NCI-H1694 (cell line): ENCODE results near the gene ZC3H11A.
"Not testable (repeated sequence)": the region's sequence is repeated elsewhere in the genome, so short reads cannot be mapped to it uniquely, and the experiment has no call there.

ENCODE experiments used
- DNase-seq: peaks from one replicate; lab custom pipeline; 2025; lab: John Stamatoyannopoulos, UW

ZC3H11A gene

DNA sequence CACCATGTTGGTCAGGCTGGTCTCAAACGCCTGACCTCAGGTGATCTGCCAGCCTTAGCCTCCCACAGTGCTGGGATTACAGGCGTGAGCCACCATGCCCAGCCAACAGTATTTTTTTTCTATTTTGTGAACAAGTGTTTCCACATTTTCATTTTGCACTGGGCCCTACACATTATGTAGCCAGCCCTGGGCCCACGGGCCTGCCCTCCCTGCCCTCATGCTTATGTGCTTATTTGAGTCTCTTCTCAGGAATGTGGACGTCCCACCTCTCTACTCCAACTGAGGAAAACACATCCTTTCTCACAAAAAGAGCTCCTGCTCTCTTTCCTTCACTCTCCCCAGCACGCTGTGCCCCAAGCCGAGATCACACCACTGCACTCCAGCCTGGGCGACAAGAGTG, 13.5 kb upstream of the ZC3H11A start:
- DNase-seq: no peak

DNA sequence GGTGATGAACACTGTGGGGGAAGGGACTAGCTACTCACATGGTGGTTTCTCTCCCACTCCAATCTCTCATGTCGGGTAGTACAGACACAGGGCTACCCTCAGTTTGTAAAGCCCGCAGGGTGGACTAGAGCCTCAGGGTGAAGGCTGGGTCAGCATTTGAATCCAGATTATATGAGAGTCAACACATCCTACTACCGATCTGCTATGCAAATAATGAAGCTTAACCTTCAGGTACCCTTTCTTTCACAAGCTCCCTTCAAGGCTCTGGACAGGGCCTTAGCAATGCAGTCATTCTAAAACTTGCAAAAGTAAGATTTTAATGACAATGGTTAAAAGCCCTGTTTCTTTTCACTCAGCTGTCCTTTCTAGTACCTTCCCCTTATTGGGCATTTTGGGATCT, 5.5 kb upstream of the ZC3H11A start:
- no peak for DNase-seq

DNA sequence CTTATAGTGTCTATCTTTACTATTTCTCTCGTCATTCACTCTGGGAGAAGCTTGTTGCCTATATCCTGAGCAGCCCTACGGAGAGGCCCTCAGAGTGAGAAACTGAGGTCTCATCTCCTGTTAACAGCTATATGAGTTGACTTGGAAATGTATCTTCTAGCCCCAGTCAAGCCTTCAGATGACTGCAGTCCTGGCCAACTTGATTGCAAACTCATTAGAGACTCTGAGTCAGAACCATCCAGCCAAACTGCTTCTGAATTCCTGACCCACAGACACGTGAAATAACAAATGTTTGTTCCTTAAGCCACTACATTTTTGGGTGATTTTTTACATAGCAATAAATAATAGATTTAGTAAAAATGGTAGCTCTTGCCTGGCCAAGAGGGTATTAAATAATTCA, 3.9 kb upstream of the ZC3H11A start:
- DNase-seq: no peak

DNA sequence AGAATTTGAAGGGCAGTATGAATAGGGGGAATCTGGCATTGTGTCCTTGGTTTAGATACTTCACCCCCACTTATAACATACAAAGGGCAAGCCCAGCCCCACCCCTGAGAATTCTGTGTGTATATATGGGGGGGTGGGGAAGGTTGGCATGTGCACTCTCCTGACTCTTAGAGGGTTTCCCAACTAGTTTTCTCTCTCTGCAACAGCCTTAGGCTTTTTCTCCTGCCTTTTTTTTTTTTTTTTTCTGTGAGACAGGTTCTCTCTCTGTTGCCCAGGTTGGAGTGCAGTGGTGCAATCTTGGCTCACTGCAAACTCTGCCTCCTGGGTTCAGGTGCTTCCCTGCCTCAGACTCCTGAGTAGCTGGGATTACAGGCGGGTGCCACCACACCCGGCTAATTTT, 2.9 kb upstream of the ZC3H11A start:
- no peak for DNase-seq

DNA sequence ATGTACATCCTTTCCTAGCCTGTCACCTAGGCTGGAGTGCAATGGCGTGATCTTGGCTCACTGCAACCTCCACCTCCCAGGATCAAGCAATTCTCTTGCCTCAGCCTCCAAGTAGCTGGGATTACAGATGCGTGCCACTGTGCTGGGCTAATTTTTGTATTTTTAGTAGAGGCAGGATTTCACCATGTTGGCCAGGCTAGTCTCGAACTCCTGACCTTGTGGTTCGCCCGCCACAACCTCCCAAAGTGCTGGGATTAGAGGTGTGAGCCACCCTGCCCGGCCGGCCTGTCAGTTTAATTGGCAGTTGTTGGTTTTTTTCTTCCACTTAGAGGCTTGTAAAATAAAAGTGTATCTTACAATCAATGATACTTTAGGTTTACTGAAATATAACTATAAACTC, 1.9 kb upstream of the ZC3H11A start:
- DNase-seq: not testable (repeated sequence)

DNA sequence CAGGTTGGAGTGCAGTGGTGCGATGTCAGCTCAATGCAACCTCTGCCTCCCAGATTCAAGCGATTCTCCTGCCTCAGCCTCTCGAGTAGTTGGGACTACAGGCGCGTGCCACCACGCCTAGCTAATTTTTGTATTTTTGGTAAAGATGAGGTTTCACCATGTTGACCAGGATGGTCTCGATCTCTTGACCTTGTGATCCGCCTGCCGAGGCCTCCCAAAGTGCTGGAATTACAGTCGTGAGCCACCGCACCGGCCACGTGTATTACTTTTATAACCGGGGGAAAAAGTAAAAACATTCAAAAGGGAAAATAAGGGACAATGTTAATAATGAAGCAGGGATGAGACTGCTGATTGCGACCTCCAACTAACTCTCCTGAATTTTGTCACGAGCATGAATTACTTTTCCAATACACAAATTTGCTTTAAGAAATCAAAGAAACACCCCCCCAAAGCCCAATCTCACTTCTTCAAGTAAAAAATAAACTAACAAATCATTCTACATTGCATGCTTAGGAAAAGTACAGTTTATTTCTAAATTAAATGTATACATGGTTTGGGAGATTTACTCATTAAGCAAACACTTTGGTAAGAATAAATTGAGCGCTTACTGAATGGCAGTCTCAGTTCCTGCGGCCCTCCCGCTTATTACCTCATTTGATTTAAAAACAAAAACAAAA, 521 bp upstream of the ZC3H11A start:
- DNase-seq: no peak

DNA sequence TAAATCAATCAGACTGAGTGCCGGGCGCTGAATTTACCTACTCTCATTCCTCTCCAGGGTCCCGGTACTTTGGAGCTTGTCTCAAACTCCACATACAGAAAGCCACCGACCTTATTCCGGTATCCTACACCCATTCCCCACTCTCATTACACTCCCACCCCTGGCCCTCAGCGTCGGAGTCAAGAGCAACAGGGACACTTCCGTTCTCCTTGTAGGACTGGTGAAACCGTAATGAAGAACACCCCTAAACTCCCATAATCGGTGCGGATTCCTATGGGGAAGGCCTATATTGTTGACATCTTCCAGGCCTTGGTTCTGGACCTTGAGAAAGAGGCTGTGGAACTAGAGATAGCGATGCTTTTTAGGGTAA, 798 bp downstream of the ZC3H11A start:
- DNase-seq: no peak

DNA sequence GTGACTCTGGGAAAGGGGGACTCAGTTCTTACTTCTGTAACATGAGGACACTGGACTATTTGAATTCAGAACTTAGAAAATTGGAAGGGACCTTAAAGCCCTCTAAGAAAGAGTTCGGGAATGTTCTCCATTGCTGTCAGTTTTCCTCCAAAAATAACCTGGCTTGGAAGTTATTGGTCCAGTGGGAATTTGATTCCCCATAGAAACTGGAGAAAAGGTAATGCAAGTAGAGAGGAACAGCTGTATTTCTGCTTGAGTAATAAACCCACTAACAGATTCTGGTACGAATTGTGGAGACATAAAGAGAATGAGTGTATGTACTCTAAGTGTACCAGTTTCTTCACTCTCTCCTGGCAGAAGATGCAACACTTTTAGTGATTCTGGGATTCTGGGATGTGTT, 1.8 kb downstream of the ZC3H11A start:
- DNase-seq: no peak

DNA sequence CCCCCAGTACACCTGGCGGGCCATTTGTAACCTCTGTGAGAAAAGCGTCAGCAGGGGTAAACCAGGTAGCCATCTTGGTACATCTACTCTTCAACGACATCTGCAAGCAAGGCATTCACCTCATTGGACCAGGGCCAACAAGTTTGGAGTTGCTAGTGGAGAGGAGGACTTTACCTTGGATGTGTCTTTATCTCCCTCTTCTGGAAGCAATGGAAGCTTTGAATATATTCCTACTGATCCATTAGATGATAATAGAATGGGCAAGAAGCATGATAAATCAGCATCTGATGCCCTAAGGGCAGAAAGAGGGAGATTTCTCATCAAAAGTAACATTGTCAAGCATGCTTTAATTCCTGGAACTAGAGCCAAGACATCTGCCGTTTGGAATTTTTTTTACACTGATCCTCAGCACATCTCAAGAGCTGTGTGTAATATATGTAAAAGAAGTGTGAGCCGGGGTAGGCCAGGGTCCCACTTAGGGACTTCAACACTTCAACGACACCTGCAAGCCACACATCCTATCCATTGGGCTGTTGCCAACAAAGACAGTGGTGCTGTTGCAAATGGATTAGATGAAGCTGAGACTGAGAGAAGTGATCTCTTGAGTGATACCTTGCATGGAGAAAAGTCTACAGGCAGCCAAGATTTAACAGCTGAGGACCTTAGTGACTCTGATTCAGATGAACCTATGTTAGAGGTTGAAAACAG, 2.7 kb downstream of the ZC3H11A start:
- DNase-seq: no peak

DNA sequence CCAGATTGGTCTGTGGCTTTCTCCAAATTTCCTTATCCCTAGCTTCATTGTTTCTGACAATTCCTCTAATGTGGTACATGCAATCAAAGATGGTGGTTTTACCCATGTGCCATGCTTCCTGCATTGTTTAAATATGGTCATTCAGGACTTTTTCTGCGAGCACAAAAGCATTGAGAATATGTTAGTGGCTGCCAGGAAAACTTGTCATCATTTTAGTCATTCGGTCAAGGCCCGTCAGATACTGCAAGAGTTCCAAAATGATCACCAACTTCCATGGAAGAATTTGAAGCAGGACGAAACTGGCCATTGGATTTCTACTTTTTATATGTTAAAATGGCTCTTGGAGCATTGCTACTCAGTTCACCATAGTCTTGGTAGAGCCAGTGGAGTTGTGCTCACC, 3.7 kb downstream of the ZC3H11A start:
- DNase-seq: no peak

DNA sequence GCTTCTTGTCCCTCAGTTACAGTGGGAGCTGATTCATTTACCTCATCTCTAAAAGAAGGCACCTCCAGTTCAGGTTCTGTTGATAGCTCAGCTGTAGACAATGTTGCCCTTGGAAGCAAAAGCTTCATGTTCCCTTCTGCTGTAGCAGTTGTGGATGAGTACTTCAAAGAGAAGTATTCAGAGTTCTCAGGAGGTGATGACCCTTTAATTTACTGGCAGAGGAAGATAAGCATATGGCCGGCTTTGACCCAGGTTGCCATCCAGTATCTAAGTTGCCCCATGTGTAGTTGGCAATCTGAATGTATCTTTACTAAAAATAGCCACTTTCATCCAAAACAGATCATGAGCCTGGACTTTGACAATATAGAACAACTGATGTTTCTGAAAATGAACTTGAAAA, 4.5 kb downstream of the ZC3H11A start:
- DNase-seq: no peak

DNA sequence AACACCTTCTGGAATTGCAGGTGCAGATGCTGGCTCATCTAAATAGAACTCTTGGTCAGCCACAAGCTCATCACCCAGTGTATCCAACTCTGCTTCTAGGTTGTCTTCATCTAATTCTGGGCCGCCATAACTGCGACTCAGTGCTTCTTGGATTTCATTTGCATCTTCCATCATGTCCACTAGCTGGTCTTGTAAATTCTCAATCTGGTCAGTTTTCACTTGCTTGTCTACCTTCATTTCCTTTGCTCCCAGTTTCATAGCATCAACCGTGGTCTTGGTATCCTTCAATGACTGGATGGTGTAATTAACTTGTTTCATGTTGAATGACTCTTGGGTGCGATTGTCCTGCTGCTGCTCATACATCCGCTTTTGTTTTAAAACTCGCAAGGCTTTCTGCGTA, 10.3 kb downstream of the ZC3H11A start:
- DNase-seq: no peak

DNA sequence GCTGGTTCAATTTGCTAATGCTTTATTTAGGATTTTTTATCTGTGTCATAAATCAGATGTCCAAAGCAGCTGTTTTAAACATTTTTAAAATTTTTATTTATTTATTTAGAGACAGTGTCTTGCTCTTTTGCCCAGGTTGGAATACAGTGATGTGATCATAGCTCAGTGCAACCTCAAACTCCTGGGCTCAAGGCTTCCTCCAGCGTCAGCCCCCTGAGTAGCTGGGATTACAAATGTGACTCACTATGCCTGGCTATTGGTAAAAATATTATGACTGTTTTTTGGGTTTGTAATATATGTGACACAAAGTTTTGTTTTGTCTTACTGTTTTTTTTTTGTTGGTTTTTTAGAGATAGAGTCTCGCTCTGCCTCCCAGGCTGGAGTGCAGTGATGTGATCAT, 11.8 kb downstream of the ZC3H11A start:
- DNase-seq: no peak

DNA sequence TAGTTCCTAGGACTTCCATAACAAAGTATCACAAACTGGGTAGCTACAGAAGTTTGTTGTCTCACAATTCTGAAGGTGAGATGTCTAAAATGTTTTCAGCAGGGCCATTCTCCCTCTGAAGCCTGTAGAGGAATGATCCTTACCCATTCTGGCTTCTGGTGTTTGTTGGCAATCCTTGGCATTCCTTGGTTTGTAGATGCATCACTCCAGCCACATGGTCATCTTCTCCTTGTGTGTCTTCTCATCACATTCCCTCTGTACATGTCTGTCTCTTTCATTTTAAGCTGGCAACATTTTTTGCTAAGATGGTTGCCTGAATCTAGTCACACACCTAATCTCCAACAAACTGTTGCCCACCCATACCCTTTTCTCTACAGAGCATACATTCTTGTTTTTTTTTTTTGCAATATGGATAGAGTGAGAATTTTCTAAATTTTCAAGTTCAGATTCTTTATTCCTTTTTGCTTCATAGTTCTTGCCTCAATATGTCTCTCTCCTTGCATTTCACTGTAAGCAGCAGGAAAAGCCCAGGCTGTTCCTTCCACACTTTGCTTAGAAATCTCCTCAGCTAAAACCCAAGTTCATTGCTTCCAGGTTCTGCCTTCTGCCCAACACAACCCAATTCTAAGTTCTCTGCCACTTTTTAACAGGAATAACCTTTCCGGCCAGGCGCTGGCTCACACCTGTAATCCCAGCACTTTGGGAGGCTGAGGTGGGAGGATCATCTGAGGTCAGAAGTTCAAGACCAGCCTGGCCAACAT, 18.3 kb downstream of the ZC3H11A start:
- DNase-seq: no peak

DNA sequence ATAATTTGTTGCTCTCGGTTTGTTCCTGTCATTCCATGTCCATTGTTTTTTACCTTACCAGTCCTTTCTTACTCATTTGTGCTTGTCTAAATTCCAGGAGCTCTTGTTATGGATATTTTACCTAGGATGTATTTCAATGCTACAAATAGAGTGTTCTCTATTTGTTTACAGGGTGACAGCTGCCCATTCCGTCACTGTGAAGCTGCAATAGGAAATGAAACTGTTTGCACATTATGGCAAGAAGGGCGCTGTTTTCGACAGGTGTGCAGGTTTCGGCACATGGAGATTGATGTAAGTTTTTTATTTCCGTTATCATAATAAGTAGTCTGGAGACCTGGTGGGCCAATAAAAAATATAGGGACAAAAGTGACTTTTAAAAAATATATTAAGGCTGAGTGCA, 23.0 kb downstream of the ZC3H11A start:
- no peak for DNase-seq

DNA sequence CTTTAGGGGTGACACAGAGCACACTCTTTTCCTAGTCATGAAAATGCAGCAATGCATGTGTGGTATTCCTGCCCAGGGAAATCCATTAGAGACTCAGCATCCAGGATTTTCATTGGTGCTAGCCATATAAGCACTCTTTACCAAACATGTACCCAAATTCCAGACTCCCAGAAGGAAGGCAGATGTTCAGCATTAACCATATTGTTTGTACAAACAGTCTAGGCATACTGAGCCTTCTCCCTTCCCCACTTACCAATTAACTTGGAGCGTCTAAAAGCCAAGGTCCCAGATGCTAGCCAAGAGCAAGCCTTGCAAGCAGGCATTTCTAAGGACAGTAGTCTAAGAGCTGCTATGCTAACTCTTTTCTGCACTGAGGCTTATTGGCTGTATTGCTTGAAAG, 27.9 kb downstream of the ZC3H11A start:
- no peak for DNase-seq

DNA sequence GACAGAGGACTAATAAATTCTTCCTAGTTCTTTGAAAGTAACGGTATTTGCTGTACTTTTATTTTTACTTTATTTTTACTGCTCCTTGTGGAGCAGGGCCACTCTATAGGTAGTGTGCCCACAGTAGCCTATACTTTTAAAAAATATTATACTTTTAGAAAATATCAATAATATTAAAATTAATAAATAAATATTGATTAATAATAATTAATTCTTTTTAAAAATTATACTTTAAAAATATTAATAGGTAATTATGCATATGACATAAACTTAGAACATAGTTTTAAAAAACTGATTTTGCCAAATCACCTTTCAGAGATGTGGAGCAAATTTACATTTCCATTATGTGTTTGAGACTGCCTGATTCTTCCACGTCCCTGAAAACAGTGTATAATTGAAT, 30.8 kb downstream of the ZC3H11A start:
- no peak for DNase-seq

DNA sequence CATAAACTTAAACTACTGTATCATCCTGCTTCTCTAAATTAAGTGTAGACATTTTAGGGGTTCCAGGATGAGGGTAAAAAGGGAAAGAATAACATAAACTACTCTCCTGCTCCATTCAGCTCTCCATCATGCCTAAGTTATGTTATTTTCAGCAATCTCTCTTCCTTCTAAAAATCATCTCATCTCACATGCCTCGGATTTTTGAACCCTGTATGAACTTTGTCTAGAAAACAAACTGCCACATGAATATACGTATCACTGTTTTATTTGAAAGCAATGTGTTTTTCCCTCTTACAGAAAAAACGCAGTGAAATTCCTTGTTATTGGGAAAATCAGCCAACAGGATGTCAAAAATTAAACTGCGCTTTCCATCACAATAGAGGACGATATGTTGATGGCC, 32.6 kb downstream of the ZC3H11A start:
- DNase-seq: no peak

DNA sequence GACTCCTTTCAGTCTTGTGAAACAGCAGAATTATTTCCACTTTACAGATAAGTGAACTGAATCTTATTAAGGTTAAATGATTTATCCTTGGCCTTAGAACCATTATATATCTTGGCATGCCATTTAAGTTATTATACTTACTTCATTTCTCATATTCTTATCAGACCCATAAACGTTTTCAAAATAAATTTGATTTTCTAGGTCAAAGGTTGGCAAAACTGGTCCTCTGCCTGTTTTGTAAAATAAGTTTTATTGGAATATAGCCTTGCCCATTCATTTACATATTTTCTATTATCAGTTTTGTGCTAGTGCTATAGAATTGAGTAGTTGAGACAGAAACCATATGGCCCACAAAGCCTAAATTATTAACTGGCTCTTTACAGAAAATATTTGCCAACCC, 33.1 kb downstream of the ZC3H11A start:
- no peak for DNase-seq

DNA sequence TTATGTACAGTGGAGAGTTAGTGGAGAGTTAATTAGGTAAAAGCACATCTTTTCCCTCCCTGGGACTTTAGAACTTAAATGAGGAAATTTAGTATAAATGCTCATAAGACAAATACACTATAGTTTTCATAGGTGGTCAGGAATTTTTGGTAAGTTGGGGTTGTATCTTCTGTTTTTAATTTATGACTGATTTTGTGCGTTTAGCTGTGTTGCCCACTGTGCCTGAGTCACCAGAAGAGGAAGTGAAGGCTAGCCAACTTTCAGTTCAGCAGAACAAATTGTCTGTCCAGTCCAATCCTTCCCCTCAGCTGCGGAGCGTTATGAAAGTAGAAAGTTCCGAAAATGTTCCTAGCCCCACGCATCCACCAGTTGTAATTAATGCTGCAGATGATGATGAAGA, 33.8 kb downstream of the ZC3H11A start:
- DNase-seq: not testable (repeated sequence)

DNA sequence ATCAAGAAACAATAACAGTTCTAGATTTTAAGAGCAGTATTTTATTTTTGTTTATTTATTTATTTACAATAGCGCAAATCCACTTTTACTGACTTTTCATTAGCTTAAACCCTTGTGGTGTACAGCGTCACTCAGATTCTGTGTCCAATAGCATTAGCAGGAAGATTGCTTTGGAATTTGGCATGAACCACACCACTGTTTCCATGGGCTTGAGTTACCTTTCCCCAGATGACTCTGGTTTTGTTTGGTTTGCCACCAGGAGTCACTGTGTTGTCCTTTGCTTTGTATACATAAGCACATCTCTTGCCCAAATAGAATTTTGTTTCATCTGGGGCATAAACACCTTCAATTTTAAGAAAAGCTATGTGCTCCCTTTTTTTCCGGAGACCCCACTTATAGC, 40.1 kb downstream of the ZC3H11A start:
- no peak for DNase-seq

DNA sequence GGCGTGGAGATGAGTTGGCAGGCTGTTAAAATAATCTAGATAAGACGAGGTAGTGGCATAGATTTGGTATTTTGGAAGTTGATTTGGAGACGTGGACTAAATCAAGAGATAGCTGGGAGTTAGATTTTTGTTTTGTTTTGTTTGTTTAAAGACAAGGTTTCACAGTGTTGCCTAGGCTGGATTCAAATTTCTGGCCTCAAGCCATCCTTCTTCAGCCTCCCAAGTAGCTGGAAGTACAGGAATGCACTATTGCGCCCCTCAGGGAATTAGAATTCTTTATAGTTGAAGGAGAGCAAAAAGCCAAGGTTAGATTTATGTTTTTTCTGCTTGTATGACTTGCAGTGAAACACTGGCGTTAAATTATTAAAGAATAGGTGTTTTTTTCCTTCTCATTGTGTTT, 43.7 kb downstream of the ZC3H11A start:
- DNase-seq: no peak

DNA sequence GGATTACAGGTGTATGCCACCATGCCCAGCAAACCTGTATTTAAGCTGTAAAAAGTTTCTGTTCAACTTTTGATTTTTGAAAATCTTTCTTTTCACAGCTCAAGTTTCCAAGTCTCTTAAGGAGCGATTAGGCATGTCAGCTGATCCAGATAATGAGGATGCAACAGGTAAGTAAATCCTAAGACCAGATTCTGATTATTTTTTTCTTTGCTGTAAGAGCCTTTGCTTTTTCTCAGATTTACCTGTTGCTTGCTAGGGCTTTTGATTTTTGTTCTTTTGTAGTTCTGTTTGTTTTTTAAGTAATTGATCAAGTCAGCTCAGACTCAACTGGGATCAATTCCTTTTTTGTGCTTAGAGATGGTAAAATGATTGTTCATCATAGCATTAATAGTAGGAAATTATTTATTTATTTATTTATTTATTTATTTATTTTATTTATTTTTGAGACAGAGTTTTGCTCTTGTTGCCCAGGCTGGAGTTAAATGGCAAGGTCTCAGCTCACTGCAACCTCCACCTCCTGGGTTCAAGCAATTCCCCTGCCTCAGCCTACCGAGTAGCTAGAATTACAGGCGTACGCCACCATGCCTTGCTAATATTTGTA, 44.9 kb downstream of the ZC3H11A start:
- DNase-seq: no peak
